ENCODE data around the gene KRTAP12-4.
"Not testable (repeated sequence)": the region's sequence is repeated elsewhere in the genome, so short reads cannot be mapped to it uniquely, and the experiment has no call there.

Gene KRTAP12-4

GRCh38 chr21:44647222-44647552 is 7.3 kb downstream of the KRTAP12-4 start:
- H3K4me3 ChIP-seq (ENCODE audit: low read length) = no peak overlapping the region
- no peak for TF ChIP-seq CTCF (IDR thresholded peaks at IDR 0.05; ENCODE audit: insufficient read depth, low read depth, low read length, missing control alignments)
- DNase-seq (ENCODE audit: low read depth) = no peak

- not testable (repeated sequence) for DNase-seq (ENCODE audit: low read depth); H3K4me3 ChIP-seq (ENCODE audit: low read length)
Measured at GRCh38 chr21:44646366-44647221, 7.9 kb downstream of the KRTAP12-4 start, which contains the start of gene KRTAP10-11. Gene KRTAP10-11, plus strand, starts transcription at chr21:44646414. Its CDS starts 45 bp downstream, at chr21:44646459.

- no peak for TF ChIP-seq CTCF (IDR thresholded peaks at IDR 0.05; ENCODE audit: insufficient read depth, low read depth, low read length, missing control alignments)
- H3K4me3 ChIP-seq (ENCODE audit: low read length) = no peak overlapping the region
- DNase-seq (ENCODE audit: low read depth) = no peak
Measured at GRCh38 chr21:44644878-44645277, 9.6 kb downstream of the KRTAP12-4 start.

GRCh38 chr21:44643741-44644310 is 10.6 kb downstream of the KRTAP12-4 start:
- DNase-seq (ENCODE audit: low read depth) = no peak
- TF ChIP-seq CTCF (IDR thresholded peaks at IDR 0.05; ENCODE audit: insufficient read depth, low read depth, low read length, missing control alignments) = no peak
- no peak overlapping the region for H3K4me3 ChIP-seq (ENCODE audit: low read length)

- no peak for TF ChIP-seq CTCF (IDR thresholded peaks at IDR 0.05; ENCODE audit: insufficient read depth, low read depth, low read length, missing control alignments)
- no peak for DNase-seq (ENCODE audit: low read depth)
- no peak overlapping the region for H3K4me3 ChIP-seq (ENCODE audit: low read length)
Measured at GRCh38 chr21:44640761-44641160, 13.7 kb downstream of the KRTAP12-4 start.

- TF ChIP-seq CTCF (IDR thresholded peaks at IDR 0.05; ENCODE audit: insufficient read depth, low read depth, low read length, missing control alignments) = no peak
- H3K4me3 ChIP-seq (ENCODE audit: low read length) = no peak overlapping the region
- no peak for DNase-seq (ENCODE audit: low read depth)
Measured at GRCh38 chr21:44639331-44639655, 15.2 kb downstream of the KRTAP12-4 start.

GRCh38 chr21:44638506-44639330 is 15.7 kb downstream of the KRTAP12-4 start:
- DNase-seq (ENCODE audit: low read depth) = not testable (repeated sequence)

GRCh38 chr21:44637851-44638348 is 16.6 kb downstream of the KRTAP12-4 start:
- not testable (repeated sequence) for H3K4me3 ChIP-seq (ENCODE audit: low read length); DNase-seq (ENCODE audit: low read depth)

More at GRCh38 chr21:44638506-44639330, 15.7 kb downstream of the KRTAP12-4 start:
- H3K4me3 ChIP-seq (ENCODE audit: low read length) = not testable (repeated sequence)

All from epithelial cell of esophagus (primary cell).